Measurements from ENCODE around the gene TRIM28. TPM values are rescaled to one million over a fixed set of nuclear protein-coding genes. Genes with fewer than 3 reads are reported as not detected.
A peak's percentile ranks its signal among the peaks of the same experiment; 100 is the strongest.

Gene TRIM28
- total and polyA plus RNA-seq, 2 experiments from 2014 or later, result 159 to 191 TPM

GRCh38 chr19:58510084-58510862 is 33.6 kb upstream of the TRIM28 start:
- Histone ChIP-seq H3K27me3 (no peaks in the 10 kb centered on the region), H3K27ac (no peak overlapping the region), H3K4me2 (no peak overlapping the region), H3K4me3 (no peak overlapping the region), H2AFZ (no peak overlapping the region), H3K79me2 (peaks cover 12% of the 10 kb centered on the region), H3K9me3 (ENCODE audit: low read depth) (no peaks in the 10 kb centered on the region), H3K9me2 (replicated peaks; ENCODE audit: insufficient read depth) (no peaks in the 10 kb centered on the region), H3K36me3 (replicated peaks; ENCODE audit: insufficient read depth, low read depth) (no peaks in the 10 kb centered on the region), H3K4me1 (ENCODE audit: insufficient read depth) (peaks cover 13% of the 10 kb centered on the region), H4K20me1 (ENCODE audit: insufficient read depth, poor library complexity, severe bottlenecking) (no peaks in the 10 kb centered on the region)
- DNase-seq (ENCODE audit: low spot score), result no peak
- WGBS (ENCODE audit: low lambda C conversion rate, missing lambda C conversion rate), result 85% methylated on average over 8 of the region's 8 CpGs
- TF ChIP-seq CTCF (IDR thresholded peaks at IDR 0.05; ENCODE audit: poor library complexity) (no peak), EZH2 (IDR thresholded peaks at IDR 0.05; ENCODE audit: borderline replicate concordance) (no peak), EZH2phosphoT487 (IDR thresholded peaks at IDR 0.05; ENCODE audit: low read depth, severe bottlenecking, unreplicated experiment) (no peak)

GRCh38 chr19:58511353-58512208 is 32.3 kb upstream of the TRIM28 start, which contains the start of gene SLC27A5:
Gene SLC27A5 (minus strand): TSS chr19:58511992. CDS start chr19:58511955, 37 bp downstream.
- Histone ChIP-seq H3K4me2 (no peak within 1 kb of the TSS), H3K36me3 (replicated peaks; ENCODE audit: insufficient read depth, low read depth) (no peaks in the 10 kb centered on the region), H3K9me2 (replicated peaks; ENCODE audit: insufficient read depth) (no peaks in the 10 kb centered on the region), H3K79me2 (peaks cover 25% of the 10 kb centered on the region), H3K4me1 (ENCODE audit: insufficient read depth) (peaks cover 13% of the 10 kb centered on the region), H2AFZ (no peak within 1 kb of the TSS), H4K20me1 (ENCODE audit: insufficient read depth, poor library complexity, severe bottlenecking) (no peaks in the 10 kb centered on the region), H3K27ac (peak within 1 kb of the TSS; percentile 62), H3K27me3 (no peaks in the 10 kb centered on the region), H3K4me3 (no peak within 1 kb of the TSS), H3K9me3 (ENCODE audit: low read depth) (no peaks in the 10 kb centered on the region)
- DNase-seq (ENCODE audit: low spot score), result peak; percentile 59
- TF ChIP-seq EZH2 (IDR thresholded peaks at IDR 0.05; ENCODE audit: borderline replicate concordance), result no peak
- TF ChIP-seq EZH2phosphoT487 (IDR thresholded peaks at IDR 0.05; ENCODE audit: low read depth, severe bottlenecking, unreplicated experiment), result no peak
- no peak for TF ChIP-seq CTCF (IDR thresholded peaks at IDR 0.05; ENCODE audit: poor library complexity)
- 95% methylated on average over 25 of the region's 25 CpGs for WGBS (ENCODE audit: low lambda C conversion rate, missing lambda C conversion rate)

GRCh38 chr19:58513213-58513693 is 30.6 kb upstream of the TRIM28 start:
- Histone ChIP-seq H3K9me3 (ENCODE audit: low read depth) (no peaks in the 10 kb centered on the region), H3K27me3 (no peaks in the 10 kb centered on the region), H3K9me2 (replicated peaks; ENCODE audit: insufficient read depth) (no peaks in the 10 kb centered on the region), H3K4me1 (ENCODE audit: insufficient read depth) (peaks cover 20% of the 10 kb centered on the region), H3K79me2 (peaks cover 42% of the 10 kb centered on the region), H3K4me3 (no peak overlapping the region), H3K36me3 (replicated peaks; ENCODE audit: insufficient read depth, low read depth) (no peaks in the 10 kb centered on the region), H3K4me2 (peak overlapping the region; percentile 83), H4K20me1 (ENCODE audit: insufficient read depth, poor library complexity, severe bottlenecking) (peaks cover 3% of the 10 kb centered on the region), H2AFZ (no peak overlapping the region), H3K27ac (peak overlapping the region; percentile 82)
- DNase-seq (ENCODE audit: low spot score), result no peak
- TF ChIP-seq EZH2phosphoT487 (IDR thresholded peaks at IDR 0.05; ENCODE audit: low read depth, severe bottlenecking, unreplicated experiment) (no peak), CTCF (IDR thresholded peaks at IDR 0.05; ENCODE audit: poor library complexity) (no peak), EZH2 (IDR thresholded peaks at IDR 0.05; ENCODE audit: borderline replicate concordance) (no peak)
- 91% methylated on average over 10 of the region's 10 CpGs for WGBS (ENCODE audit: low lambda C conversion rate, missing lambda C conversion rate)

Measured in hepatocyte (in vitro differentiated cells).